ENCODE results near the gene SUGP1.

DNA sequence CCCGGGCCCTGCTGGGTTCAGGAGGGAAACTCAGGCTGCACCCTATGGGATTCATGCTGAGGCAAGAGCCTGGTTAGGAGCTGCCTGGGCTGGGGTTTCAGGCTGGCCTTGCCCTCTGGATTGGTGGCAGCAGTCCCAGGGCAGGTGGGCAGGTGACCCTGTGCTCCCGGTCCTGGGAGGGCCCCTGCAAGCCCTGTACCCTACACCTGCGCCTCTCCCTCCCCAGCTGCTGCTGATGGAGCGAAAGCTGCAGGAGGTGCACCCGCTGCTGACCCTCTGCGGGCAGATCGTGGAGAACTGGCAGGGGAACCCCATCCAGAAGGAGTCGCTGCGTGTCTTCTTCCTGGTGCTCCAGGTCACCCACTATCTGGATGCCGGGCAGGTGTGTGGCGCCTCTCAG is 20.7 kb upstream of the SUGP1 start:
- TF ChIP-seq EZH2 (IDR thresholded peaks at IDR 0.05; ENCODE audit: insufficient read depth, poor library complexity, severe bottlenecking) (no peak), EZH2phosphoT487 (IDR thresholded peaks at IDR 0.05; ENCODE audit: insufficient read depth, low read depth) (no peak)

Data from GM23248 (cell line).